H7 (cell line): ENCODE data around the gene TSHZ3. TPM values are rescaled to one million over a fixed set of nuclear protein-coding genes. Genes with fewer than 3 reads are reported as not detected.

Experiments
- DNase-seq: peaks from one replicate; pipeline ENCODE4 v3.0.0; 2012
- H3K27me3 ChIP-seq: 2 replicates; pipeline ENCODE4 v1.6.0; 2011; ENCODE audit warnings: mild to moderate bottlenecking, low read length; ENCODE audit not compliant: control insufficient read depth, insufficient read depth
- H3K36me3 ChIP-seq: replicated peaks from 2 replicates; pipeline ENCODE4 v1.5.1; 2011; ENCODE audit warnings: low read length; ENCODE audit not compliant: control insufficient read depth, insufficient read depth
- H3K4me3 ChIP-seq: 2 replicates; pipeline ENCODE4 v1.5.1; 2011; ENCODE audit warnings: low read depth, mild to moderate bottlenecking, control low read depth, low read length, moderate library complexity; ENCODE audit not compliant: insufficient read depth
- total RNA-seq: library from RNA; depleted of rRNA; stranded (reverse); fragments of >200 nt; shearing (Covaris generic); gene quantifications from 2 replicates; pipeline ENCODE4 v1.2.3, GENCODE V29; 2014

Gene TSHZ3
- total RNA-seq, 1 experiment from 2014 or later: 2.0 TPM

GRCh38 chr19:31303262-31303815 is 45.9 kb downstream of the TSHZ3 start:
- H3K4me3 ChIP-seq: no peak overlapping the region
- H3K36me3 ChIP-seq: no peaks in the 10 kb centered on the region
- H3K27me3 ChIP-seq: no peaks in the 10 kb centered on the region
- no peak for DNase-seq

- no peaks in the 10 kb centered on the region for H3K36me3 ChIP-seq
- no peaks in the 10 kb centered on the region for H3K27me3 ChIP-seq
- H3K4me3 ChIP-seq: no peak overlapping the region
- DNase-seq: no peak
These were observed 47.8 kb downstream of the TSHZ3 start for GRCh38 chr19:31301306-31301980.

GRCh38 chr19:31300422-31300821 is 48.8 kb downstream of the TSHZ3 start:
- H3K27me3 ChIP-seq: no peaks in the 10 kb centered on the region
- no peaks in the 10 kb centered on the region for H3K36me3 ChIP-seq
- H3K4me3 ChIP-seq: no peak overlapping the region
- no peak for DNase-seq

- Histone ChIP-seq H3K36me3 (no peaks in the 10 kb centered on the region), H3K27me3 (no peaks in the 10 kb centered on the region), H3K4me3 (no peak overlapping the region)
- DNase-seq: no peak
These were observed 49.6 kb downstream of the TSHZ3 start for GRCh38 chr19:31299665-31300064.

- Histone ChIP-seq H3K27me3 (no peaks in the 10 kb centered on the region), H3K36me3 (no peaks in the 10 kb centered on the region), H3K4me3 (no peak overlapping the region)
- DNase-seq: no peak
These were observed 51.2 kb downstream of the TSHZ3 start for GRCh38 chr19:31297991-31298390.

GRCh38 chr19:31296741-31297390 is 52.4 kb downstream of the TSHZ3 start:
- no peaks in the 10 kb centered on the region for H3K36me3 ChIP-seq
- DNase-seq: no peak
- no peaks in the 10 kb centered on the region for H3K27me3 ChIP-seq
- no peak overlapping the region for H3K4me3 ChIP-seq

GRCh38 chr19:31294189-31294588 is 55.0 kb downstream of the TSHZ3 start:
- DNase-seq: no peak
- Histone ChIP-seq H3K4me3 (no peak overlapping the region), H3K27me3 (no peaks in the 10 kb centered on the region), H3K36me3 (no peaks in the 10 kb centered on the region)

GRCh38 chr19:31292639-31293185 is 56.5 kb downstream of the TSHZ3 start:
- Histone ChIP-seq H3K36me3 (no peaks in the 10 kb centered on the region), H3K27me3 (no peaks in the 10 kb centered on the region), H3K4me3 (no peak overlapping the region)
- DNase-seq: no peak

GRCh38 chr19:31290931-31291590 is 58.2 kb downstream of the TSHZ3 start:
- Histone ChIP-seq H3K4me3 (no peak overlapping the region), H3K27me3 (no peaks in the 10 kb centered on the region), H3K36me3 (no peaks in the 10 kb centered on the region)
- no peak for DNase-seq

- Histone ChIP-seq H3K36me3 (no peaks in the 10 kb centered on the region), H3K4me3 (no peak overlapping the region), H3K27me3 (no peaks in the 10 kb centered on the region)
- DNase-seq: no peak
These were observed 59.3 kb downstream of the TSHZ3 start for GRCh38 chr19:31289976-31290375.

GRCh38 chr19:31289381-31289880 is 59.8 kb downstream of the TSHZ3 start:
- no peak for DNase-seq
- Histone ChIP-seq H3K4me3 (no peak overlapping the region), H3K36me3 (no peaks in the 10 kb centered on the region), H3K27me3 (no peaks in the 10 kb centered on the region)

- no peaks in the 10 kb centered on the region for H3K27me3 ChIP-seq
- no peaks in the 10 kb centered on the region for H3K36me3 ChIP-seq
- no peak overlapping the region for H3K4me3 ChIP-seq
- no peak for DNase-seq
These were observed 62.7 kb downstream of the TSHZ3 start for GRCh38 chr19:31286491-31286890.

GRCh38 chr19:31285744-31286143 is 63.5 kb downstream of the TSHZ3 start:
- no peak for DNase-seq
- no peaks in the 10 kb centered on the region for H3K27me3 ChIP-seq
- H3K36me3 ChIP-seq: no peaks in the 10 kb centered on the region
- H3K4me3 ChIP-seq: no peak overlapping the region

- Histone ChIP-seq H3K4me3 (no peak overlapping the region), H3K27me3 (no peaks in the 10 kb centered on the region), H3K36me3 (no peaks in the 10 kb centered on the region)
- no peak for DNase-seq
These were observed 64.6 kb downstream of the TSHZ3 start for GRCh38 chr19:31284621-31285020.
